ENCODE data around the gene AQP3. TPM values are rescaled to one million over a fixed set of nuclear protein-coding genes. Genes with fewer than 3 reads are reported as not detected.
A peak's percentile ranks its signal among the peaks of the same experiment; 100 is the strongest.

The AQP3 gene
- total and polyA plus RNA-seq, 2 of the 13 experiments (the other 11 are each of a cell fraction or from before 2014, with no cell fraction given): 1.4 to 5.5 TPM

DNA sequence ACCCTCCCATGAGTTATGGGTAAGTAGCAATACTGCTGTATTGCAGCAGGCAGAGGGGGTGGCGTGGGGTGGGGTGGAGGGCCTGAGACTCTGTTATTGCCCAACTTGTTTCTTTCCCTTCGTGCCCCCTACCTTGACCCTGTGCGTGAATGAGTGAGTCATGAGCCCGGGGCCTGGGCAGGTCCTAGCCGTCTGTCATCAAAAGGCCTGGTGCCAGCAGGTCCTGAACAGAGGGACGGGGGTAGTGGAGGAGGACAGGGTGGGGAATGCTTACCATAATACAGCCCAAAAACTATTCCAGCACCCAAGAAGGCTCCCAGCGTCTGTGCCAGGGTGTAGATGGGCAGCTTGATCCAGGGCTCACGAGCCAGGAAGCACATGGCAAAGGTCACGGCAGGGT lies 4.3 kb downstream of the AQP3 start (continued):
- TF ChIP-seq, protein P1, sequence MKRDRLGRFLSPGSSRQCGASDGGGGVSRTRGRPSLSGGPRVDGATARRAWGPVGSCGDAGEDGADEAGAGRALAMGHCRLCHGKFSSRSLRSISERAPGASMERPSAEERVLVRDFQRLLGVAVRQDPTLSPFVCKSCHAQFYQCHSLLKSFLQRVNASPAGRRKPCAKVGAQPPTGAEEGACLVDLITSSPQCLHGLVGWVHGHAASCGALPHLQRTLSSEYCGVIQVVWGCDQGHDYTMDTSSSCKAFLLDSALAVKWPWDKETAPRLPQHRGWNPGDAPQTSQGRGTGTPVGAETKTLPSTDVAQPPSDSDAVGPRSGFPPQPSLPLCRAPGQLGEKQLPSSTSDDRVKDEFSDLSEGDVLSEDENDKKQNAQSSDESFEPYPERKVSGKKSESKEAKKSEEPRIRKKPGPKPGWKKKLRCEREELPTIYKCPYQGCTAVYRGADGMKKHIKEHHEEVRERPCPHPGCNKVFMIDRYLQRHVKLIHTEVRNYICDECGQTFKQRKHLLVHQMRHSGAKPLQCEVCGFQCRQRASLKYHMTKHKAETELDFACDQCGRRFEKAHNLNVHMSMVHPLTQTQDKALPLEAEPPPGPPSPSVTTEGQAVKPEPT (CRISPR knock-in tag; IDR thresholded peaks at IDR 0.05; ENCODE audit: low read depth): no peak
- TF ChIP-seq HNRNPH1 (optimal IDR thresholded peaks at IDR 0.05; ENCODE audit: low read depth, low read length): no peak
- TF ChIP-seq, protein P2, sequence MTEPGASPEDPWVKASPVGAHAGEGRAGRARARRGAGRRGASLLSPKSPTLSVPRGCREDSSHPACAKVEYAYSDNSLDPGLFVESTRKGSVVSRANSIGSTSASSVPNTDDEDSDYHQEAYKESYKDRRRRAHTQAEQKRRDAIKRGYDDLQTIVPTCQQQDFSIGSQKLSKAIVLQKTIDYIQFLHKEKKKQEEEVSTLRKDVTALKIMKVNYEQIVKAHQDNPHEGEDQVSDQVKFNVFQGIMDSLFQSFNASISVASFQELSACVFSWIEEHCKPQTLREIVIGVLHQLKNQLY (CRISPR knock-in tag; IDR thresholded peaks at IDR 0.05): peak; percentile 70; the same call in 1 of the 2 replicates
- peak; percentile 76 for TF ChIP-seq CEBPG (CRISPR knock-in tag; IDR thresholded peaks at IDR 0.05)
- peak; percentile 57; the same call in 1 of the 2 replicates for TF ChIP-seq KAT8 (CRISPR knock-in tag; IDR thresholded peaks at IDR 0.05)
- TF ChIP-seq ARHGAP35 (CRISPR knock-in tag; IDR thresholded peaks at IDR 0.05; ENCODE audit: borderline replicate concordance): no peak
- TF ChIP-seq FOXP1 (IDR thresholded peaks at IDR 0.05): no peak
- TF ChIP-seq FOXP1 (CRISPR knock-in tag; IDR thresholded peaks at IDR 0.05): peak; percentile 68
- TF ChIP-seq PHF20 (CRISPR knock-in tag; IDR thresholded peaks at IDR 0.05): no peak
- peak; percentile 57; the same call in 1 of the 2 replicates for TF ChIP-seq FOXK1 (CRISPR knock-in tag; IDR thresholded peaks at IDR 0.05; ENCODE audit: borderline replicate concordance, low read depth)
- TF ChIP-seq NR2F2 (IDR thresholded peaks at IDR 0.05; ENCODE audit: borderline replicate concordance, low read depth): peak; percentile 65; the same call in 1 of the 2 replicates
- 0 out of 2 replicates have a peak, but pooled peaks have one; percentile 52 for TF ChIP-seq KLF6 (CRISPR knock-in tag; IDR thresholded peaks at IDR 0.05)
- TF ChIP-seq MAZ (IDR thresholded peaks at IDR 0.05; ENCODE audit: borderline replicate concordance, low read depth, low read length): no peak
- TF ChIP-seq MAZ (CRISPR knock-in tag; IDR thresholded peaks at IDR 0.05; ENCODE audit: low read depth): peak; percentile 69; the same call in 1 of the 2 replicates
- TF ChIP-seq RXRB (CRISPR knock-in tag; IDR thresholded peaks at IDR 0.05; ENCODE audit: borderline replicate concordance): peak; percentile 76
- TF ChIP-seq NR2F6 (IDR thresholded peaks at IDR 0.05): peak; percentile 89
- TF ChIP-seq NR2F6 (CRISPR knock-in tag; IDR thresholded peaks at IDR 0.05): peak; percentile 97
- no peak for TF ChIP-seq ZNF567 (CRISPR knock-in tag; IDR thresholded peaks at IDR 0.05; ENCODE audit: borderline replicate concordance)
- TF ChIP-seq, protein P3, sequence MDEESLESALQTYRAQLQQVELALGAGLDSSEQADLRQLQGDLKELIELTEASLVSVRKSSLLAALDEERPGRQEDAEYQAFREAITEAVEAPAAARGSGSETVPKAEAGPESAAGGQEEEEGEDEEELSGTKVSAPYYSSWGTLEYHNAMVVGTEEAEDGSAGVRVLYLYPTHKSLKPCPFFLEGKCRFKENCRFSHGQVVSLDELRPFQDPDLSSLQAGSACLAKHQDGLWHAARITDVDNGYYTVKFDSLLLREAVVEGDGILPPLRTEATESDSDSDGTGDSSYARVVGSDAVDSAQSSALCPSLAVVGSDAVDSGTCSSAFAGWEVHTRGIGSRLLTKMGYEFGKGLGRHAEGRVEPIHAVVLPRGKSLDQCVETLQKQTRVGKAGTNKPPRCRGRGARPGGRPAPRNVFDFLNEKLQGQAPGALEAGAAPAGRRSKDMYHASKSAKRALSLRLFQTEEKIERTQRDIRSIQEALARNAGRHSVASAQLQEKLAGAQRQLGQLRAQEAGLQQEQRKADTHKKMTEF (CRISPR knock-in tag; IDR thresholded peaks at IDR 0.05): peak; percentile 51; the same call in 1 of the 2 replicates
- TF ChIP-seq DPF2 (CRISPR knock-in tag; IDR thresholded peaks at IDR 0.05; ENCODE audit: borderline replicate concordance, low read depth): peak; percentile 35; the same call in 1 of the 2 replicates
- TF ChIP-seq ZNF788 (CRISPR knock-in tag; IDR thresholded peaks at IDR 0.05; ENCODE audit: borderline replicate concordance): peak; percentile 30; the same call in 1 of the 2 replicates
- TF ChIP-seq, protein P4, sequence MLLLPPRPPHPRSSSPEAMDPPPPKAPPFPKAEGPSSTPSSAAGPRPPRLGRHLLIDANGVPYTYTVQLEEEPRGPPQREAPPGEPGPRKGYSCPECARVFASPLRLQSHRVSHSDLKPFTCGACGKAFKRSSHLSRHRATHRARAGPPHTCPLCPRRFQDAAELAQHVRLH (CRISPR knock-in tag; IDR thresholded peaks at IDR 0.05; ENCODE audit: borderline replicate concordance, low read depth): peak; percentile 32; the same call in 1 of the 2 replicates
- TF ChIP-seq ZNF501 (CRISPR knock-in tag; IDR thresholded peaks at IDR 0.05): peak; percentile 59; the same call in 1 of the 2 replicates
- TF ChIP-seq BCL6 (CRISPR knock-in tag; IDR thresholded peaks at IDR 0.05): 0 out of 2 replicates have a peak, but pooled peaks have one; percentile 15
- peak; percentile 56 for TF ChIP-seq SAP130 (CRISPR knock-in tag; IDR thresholded peaks at IDR 0.05; ENCODE audit: low read depth)
- no peak for TF ChIP-seq LCORL (IDR thresholded peaks at IDR 0.05)
- peak; percentile 70 for TF ChIP-seq LCORL (CRISPR knock-in tag; IDR thresholded peaks at IDR 0.05)
- peak; percentile 56; the same call in 1 of the 2 replicates for TF ChIP-seq SALL1 (CRISPR knock-in tag; IDR thresholded peaks at IDR 0.05)
- TF ChIP-seq, protein P5, sequence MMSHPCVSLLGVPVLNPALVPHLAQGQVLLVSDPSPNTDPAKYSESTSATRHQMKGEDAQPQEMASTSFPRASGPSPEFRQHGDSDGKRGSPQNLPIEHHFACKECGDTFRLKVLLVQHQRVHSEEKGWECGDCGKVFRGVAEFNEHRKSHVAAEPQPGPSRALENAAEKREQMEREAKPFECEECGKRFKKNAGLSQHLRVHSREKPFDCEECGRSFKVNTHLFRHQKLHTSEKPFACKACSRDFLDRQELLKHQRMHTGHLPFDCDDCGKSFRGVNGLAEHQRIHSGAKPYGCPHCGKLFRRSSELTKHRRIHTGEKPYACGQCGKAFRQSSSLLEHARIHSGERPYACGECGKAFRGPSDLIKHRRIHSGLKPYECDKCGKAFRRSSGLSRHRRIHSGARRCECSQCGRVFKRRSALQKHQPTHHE (CRISPR knock-in tag; IDR thresholded peaks at IDR 0.05; ENCODE audit: borderline replicate concordance): no peak

All from HepG2 (cell line).